NCI-H524 (cell line): ENCODE data around the gene SMIM29.
A peak's percentile ranks its signal among the peaks of the same experiment; 100 is the strongest.
"Not testable (repeated sequence)": the region's sequence is repeated elsewhere in the genome, so short reads cannot be mapped to it uniquely, and the experiment has no call there.

Experiments used
- DNase-seq, 2 experiments: peaks; one replicate each; lab custom pipeline; 2025; lab: John Stamatoyannopoulos, UW

SMIM29 gene

GRCh38 chr6:34269132-34269531, 20.3 kb upstream of the SMIM29 start:
- DNase-seq: not testable (repeated sequence)

GRCh38 chr6:34267746-34268145, 18.9 kb upstream of the SMIM29 start:
- DNase-seq: no peak

GRCh38 chr6:34263484-34263883, 14.7 kb upstream of the SMIM29 start:
- not testable (repeated sequence) for DNase-seq

GRCh38 chr6:34260576-34261267, 11.9 kb upstream of the SMIM29 start:
- no peak for DNase-seq

DNA sequence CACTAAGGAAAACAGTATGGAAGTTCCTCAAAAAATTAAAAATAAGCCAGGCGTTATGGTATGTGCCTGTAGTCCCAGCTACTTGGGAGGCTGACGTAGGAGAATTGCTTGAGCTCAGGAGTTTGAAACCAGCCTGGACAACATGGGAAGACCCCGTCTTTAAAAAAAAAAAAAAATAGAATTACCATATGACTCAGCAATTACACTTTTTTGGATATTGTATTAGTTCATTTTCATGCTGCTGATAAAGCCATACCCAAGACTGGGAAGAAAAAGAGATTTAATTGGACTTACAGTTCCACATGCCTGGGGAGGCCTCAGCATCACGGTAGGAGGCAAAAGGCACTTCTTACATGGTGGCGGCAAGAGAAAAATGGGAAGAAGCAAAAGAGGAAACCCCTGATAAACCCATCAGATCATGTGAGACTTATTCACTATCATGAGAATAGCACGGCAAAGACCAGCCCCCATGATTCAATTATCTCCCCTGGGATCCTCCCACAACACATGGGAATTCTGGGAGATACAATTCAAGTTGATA, 10.8 kb upstream of the SMIM29 start:
- DNase-seq: no peak

DNA sequence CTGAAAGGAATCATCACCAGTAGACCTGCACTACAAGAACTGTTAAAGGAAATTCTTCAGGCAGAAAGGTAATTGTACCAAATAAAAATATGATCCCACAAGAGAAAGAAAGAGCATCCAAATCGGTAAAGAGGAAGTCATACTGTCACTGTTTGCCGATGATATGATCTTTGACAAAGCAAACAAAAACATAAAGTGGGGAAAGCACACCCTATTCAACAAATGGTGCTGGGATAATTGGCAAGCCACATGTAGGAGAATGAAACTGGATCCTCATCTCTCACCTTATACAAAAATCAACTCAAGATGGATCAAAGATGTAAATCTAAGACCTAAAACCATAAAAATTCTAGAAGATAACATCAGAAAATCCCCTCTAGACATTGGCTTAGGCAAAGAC, 3.6 kb upstream of the SMIM29 start:
- DNase-seq: not testable (repeated sequence)

- peak in 1 of 2 experiments; percentile 45 for DNase-seq
These were observed 859 bp upstream of the SMIM29 start for GRCh38 chr6:34249469-34250261.

GRCh38 chr6:34248198-34248726, 544 bp downstream of the SMIM29 start:
- peak in 1 of 2 experiments; percentile 43 for DNase-seq

DNA sequence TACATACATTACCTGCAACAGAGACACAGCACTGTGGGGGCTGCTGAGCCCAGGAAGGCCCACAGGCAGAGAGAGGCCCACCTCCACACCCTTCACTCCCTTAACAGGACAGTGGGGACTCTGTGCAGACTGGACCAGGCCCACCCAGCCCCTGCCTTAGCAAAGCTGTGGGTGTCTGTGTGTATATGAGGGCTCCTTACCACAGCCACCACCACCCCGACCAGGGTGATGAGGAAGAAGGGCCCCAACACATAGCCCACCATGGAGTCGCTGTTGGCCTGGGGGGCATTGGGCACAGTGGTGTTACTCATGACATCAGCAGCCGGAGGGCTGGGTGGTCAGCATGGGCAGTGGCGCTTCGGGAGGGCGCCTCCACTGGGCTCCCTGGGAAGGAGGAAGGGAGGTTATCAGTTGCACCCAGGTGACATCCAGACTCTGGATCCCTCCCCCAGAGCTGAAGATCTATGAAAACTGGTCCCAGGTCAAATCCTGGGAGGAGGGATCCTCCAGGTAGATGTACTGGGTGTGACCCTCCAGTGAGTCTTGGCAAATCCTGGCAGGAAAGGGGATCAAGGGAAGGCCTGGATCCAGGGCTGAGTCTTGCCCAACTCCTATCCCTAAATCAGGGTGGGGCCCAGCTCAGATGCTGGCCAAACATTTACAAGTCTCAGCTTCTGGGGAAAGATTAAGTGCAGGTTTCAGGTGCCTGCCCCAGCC, 1.2 kb downstream of the SMIM29 start:
- no peak for DNase-seq

GRCh38 chr6:34246563-34247391, 2.0 kb downstream of the SMIM29 start:
- peak; percentile 92 to 97 for DNase-seq

DNA sequence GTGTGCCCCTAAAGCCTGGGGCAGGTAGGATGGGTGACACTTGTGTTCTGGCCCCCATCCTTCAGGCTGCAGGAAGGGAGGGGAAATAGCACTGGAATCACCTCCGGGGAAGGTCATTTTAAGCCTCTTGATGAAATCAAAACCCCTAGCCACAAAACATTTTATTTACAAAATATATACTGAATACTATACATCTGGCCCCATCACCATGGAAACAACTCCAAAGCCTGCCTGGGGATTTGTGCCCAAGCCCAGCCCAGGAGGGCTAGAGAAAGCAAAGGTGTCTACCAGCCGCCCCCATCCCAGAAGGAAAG, 2.6 kb downstream of the SMIM29 start:
- DNase-seq: no peak

DNA sequence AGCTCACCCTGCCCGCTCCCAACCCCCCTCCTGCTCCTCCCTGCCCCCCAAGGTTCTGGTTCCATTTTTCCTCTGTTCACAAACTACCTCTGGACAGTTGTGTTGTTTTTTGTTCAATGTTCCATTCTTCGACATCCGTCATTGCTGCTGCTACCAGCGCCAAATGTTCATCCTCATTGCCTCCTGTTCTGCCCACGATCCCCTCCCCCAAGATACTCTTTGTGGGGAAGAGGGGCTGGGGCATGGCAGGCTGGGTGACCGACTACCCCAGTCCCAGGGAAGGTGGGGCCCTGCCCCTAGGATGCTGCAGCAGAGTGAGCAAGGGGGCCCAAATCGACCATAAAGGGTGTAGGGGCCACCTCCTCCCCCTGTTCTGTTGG, 3.1 kb downstream of the SMIM29 start:
- peak in 1 of 2 experiments; percentile 30 for DNase-seq

DNA sequence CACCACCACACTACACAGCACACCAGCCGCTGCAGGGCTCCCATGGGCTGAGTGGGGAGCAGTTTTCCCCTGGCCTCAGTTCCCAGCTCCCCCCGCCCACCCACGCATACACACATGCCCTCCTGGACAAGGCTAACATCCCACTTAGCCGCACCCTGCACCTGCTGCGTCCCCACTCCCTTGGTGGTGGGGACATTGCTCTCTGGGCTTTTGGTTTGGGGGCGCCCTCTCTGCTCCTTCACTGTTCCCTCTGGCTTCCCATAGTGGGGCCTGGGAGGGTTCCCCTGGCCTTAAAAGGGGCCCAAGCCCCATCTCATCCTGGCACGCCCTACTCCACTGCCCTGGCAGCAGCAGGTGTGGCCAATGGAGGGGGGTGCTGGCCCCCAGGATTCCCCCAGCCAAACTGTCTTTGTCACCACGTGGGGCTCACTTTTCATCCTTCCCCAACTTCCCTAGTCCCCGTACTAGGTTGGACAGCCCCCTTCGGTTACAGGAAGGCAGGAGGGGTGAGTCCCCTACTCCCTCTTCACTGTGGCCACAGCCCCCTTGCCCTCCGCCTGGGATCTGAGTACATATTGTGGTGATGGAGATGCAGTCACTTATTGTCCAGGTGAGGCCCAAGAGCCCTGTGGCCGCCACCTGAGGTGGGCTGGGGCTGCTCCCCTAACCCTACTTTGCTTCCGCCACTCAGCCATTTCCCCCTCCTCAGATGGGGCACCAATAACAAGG, 3.6 kb downstream of the SMIM29 start:
- DNase-seq: not testable (repeated sequence)

- peak in 1 of 2 experiments; percentile 20 for DNase-seq
These were observed 4.6 kb downstream of the SMIM29 start for GRCh38 chr6:34243901-34244884.

GRCh38 chr6:34243131-34243771, 5.6 kb downstream of the SMIM29 start:
- no peak for DNase-seq

GRCh38 chr6:34242252-34243130, 6.3 kb downstream of the SMIM29 start:
- no peak for DNase-seq

DNA sequence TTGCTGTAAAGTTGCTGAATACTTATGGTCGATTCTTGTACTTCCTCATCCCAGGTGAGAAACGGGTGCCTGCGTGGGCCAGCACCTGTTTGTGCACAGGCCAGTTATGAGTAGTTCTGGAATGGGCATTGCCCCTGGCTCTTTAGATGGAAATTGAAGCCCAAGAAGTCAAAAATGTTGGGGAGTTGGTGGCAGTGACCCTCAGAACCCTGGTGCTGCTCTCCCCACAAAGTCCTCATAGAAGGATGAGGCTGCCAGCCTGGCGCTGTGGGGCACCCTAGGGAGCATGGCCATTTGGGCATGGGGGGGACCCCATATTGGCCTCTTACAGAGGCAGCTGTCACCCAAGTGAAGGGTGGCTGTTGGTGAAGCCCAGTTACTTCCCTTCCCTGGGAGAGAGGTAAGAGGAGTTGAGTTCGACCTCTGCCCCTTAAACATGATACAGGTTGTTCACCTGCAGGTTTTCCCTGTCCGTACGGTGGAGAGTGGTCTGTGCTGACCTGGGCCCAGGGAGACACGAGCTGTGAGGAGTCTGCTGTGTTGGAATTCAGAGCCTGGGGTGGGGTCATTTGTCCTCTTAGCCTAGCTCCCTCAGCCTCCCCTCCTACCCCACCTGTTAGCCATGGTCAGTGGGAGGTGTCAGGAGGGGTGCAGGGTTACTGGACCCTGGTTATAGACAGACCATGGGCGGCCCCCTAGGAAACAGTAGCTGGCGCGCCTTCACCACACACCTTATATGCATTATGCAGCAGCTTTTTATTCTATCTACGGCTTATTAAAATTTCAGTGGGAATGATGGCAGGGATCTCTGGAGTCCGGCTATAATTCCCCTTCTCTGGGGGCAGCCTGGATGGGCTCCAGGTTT, 7.2 kb downstream of the SMIM29 start:
- no peak for DNase-seq
